A673 (cell line): ENCODE results near the gene C14orf39. TPM values are rescaled to one million over a fixed set of nuclear protein-coding genes. Genes with fewer than 3 reads are reported as not detected.

Experiments used
- BruUV-seq: library from RNA; stranded (reverse); fragments of 400-500 nt; replicated peaks from 2 replicates; lab custom pipeline; 2021; lab: Mats Ljungman, UMichigan
- CTCF ChIA-PET: fragments of 300-600 bp; sonication (Branson Sonifier 250); formaldehyde crosslinking; loops from one replicate; lab custom pipeline; 2022; ENCODE audit warnings: antibody characterized with exemption; lab: Charles Lee
- POLR2A ChIA-PET: fragments of 300-600 bp; sonication (Branson Sonifier 250); formaldehyde crosslinking; loops from one replicate; lab custom pipeline; 2022; ENCODE audit warnings: antibody characterized with exemption; ENCODE audit not compliant: low non-redundant PET; lab: Charles Lee
- DNase-seq: peaks from one replicate; pipeline ENCODE4 v3.0.0-alpha.2; 2015; ENCODE audit warnings: low spot score
- H3K27ac ChIP-seq: fragments of 200-600 bp; sonication (generic); 2 replicates; pipeline ENCODE4 v1.5.1; 2016; ENCODE audit warnings: mixed run types, low read depth, mild to moderate bottlenecking, mixed read lengths, antibody characterized with exemption, low read length; ENCODE audit not compliant: poor library complexity, severe bottlenecking
- H3K27me3 ChIP-seq: fragments of 200-600 bp; sonication (generic); replicated peaks from 2 replicates; pipeline ENCODE4 v1.6.1; 2017; ENCODE audit warnings: mixed run types, low read depth, mild to moderate bottlenecking, mixed read lengths, antibody characterized with exemption, low read length; ENCODE audit not compliant: insufficient read depth, poor library complexity
- H3K36me3 ChIP-seq: fragments of 200-600 bp; sonication (generic); 2 replicates; pipeline ENCODE4 v1.6.1; 2016; ENCODE audit warnings: mixed run types, mild to moderate bottlenecking, mixed read lengths, antibody characterized with exemption, low read length; ENCODE audit not compliant: insufficient read depth, poor library complexity, severe bottlenecking
- H3K4me1 ChIP-seq: fragments of 200-600 bp; sonication (generic); 2 replicates; pipeline ENCODE4 v1.6.1; 2017; ENCODE audit warnings: mixed run types, mild to moderate bottlenecking, mixed read lengths, antibody characterized with exemption, low read length; ENCODE audit not compliant: insufficient read depth, poor library complexity, severe bottlenecking
- H3K4me3 ChIP-seq: fragments of 200-600 bp; sonication (generic); 2 replicates; pipeline ENCODE4 v1.5.1; 2016; ENCODE audit warnings: low read depth, mixed run types, mild to moderate bottlenecking, mixed read lengths, low read length; ENCODE audit not compliant: poor library complexity, severe bottlenecking
- H3K9me3 ChIP-seq: fragments of 200-600 bp; sonication (generic); 2 replicates; pipeline ENCODE4 v1.6.1; 2016; ENCODE audit warnings: mixed run types, low read depth, mild to moderate bottlenecking, mixed read lengths, antibody characterized with exemption, low read length; ENCODE audit not compliant: poor library complexity, severe bottlenecking
- EZH2 ChIP-seq: fragments of 200-600 bp; sonication (generic); IDR thresholded peaks from 2 replicates; pipeline ENCODE4 v1.6.1; 2017; ENCODE audit warnings: borderline replicate concordance, low read depth, mild to moderate bottlenecking, mixed read lengths, antibody characterized with exemption, low read length; ENCODE audit not compliant: poor library complexity, severe bottlenecking
- intact Hi-C: fragments of 100-400 bp; cut with micrococcal nuclease; formaldehyde crosslinking; loops from one replicate; pipeline ENCODE4 v1.10.0; 2022; ENCODE audit not compliant: unreplicated experiment
- total RNA-seq: library from RNA; stranded (reverse); gene quantifications from 2 replicates; pipeline ENCODE4 v1.2.3, GENCODE V29; 2021
- TF ChIP-seq, protein P1 (sequence below): fragments of 300-800, 200-600 bp; sonication (generic); conservative IDR thresholded peaks from 2 replicates; pipeline ENCODE4 v1.5.1; 2017; ENCODE audit warnings: low read depth, mild to moderate bottlenecking, antibody characterized with exemption, low read length, moderate library complexity, mixed read lengths

Gene C14orf39
- total RNA-seq, 1 experiment from 2014 or later, result 3.1 TPM

DNA sequence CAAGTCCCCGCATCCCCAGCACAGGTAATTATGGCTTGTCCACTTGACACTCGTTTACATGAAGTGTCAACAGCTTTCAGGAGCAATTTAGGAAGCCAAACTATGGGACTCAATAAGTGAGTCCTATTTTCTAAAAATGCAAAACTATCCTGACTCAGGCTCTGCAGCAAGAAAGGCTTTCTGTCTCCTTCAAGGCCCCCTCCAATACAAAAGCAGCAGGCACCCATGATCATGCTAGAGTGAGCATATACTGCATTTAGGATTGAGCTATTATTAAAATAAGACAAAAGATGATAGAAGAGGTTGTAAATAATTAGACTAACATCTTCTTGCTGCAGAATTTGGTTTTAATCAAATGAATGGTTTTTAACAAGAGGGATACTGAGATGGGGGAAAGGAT is 26.3 kb upstream of the C14orf39 start:
- intact Hi-C loops, result no loop called here
- DNase-seq, result no peak
- H3K4me1 ChIP-seq, result peaks cover 7% of the 10 kb centered on the region
- no peak for TF ChIP-seq EZH2
- TF ChIP-seq, protein P1, sequence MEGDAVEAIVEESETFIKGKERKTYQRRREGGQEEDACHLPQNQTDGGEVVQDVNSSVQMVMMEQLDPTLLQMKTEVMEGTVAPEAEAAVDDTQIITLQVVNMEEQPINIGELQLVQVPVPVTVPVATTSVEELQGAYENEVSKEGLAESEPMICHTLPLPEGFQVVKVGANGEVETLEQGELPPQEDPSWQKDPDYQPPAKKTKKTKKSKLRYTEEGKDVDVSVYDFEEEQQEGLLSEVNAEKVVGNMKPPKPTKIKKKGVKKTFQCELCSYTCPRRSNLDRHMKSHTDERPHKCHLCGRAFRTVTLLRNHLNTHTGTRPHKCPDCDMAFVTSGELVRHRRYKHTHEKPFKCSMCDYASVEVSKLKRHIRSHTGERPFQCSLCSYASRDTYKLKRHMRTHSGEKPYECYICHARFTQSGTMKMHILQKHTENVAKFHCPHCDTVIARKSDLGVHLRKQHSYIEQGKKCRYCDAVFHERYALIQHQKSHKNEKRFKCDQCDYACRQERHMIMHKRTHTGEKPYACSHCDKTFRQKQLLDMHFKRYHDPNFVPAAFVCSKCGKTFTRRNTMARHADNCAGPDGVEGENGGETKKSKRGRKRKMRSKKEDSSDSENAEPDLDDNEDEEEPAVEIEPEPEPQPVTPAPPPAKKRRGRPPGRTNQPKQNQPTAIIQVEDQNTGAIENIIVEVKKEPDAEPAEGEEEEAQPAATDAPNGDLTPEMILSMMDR, result no peak
- ChIA-PET POLR2A (no interaction called here), CTCF (no interaction called here)
- H3K27ac ChIP-seq, result no peak overlapping the region
- no peaks in the 10 kb centered on the region for H3K9me3 ChIP-seq
- H3K4me3 ChIP-seq, result no peak overlapping the region
- BruUV-seq, result no TSS peak
- peaks cover 76% of the 10 kb centered on the region for H3K27me3 ChIP-seq
- H3K36me3 ChIP-seq, result no peaks in the 10 kb centered on the region

DNA sequence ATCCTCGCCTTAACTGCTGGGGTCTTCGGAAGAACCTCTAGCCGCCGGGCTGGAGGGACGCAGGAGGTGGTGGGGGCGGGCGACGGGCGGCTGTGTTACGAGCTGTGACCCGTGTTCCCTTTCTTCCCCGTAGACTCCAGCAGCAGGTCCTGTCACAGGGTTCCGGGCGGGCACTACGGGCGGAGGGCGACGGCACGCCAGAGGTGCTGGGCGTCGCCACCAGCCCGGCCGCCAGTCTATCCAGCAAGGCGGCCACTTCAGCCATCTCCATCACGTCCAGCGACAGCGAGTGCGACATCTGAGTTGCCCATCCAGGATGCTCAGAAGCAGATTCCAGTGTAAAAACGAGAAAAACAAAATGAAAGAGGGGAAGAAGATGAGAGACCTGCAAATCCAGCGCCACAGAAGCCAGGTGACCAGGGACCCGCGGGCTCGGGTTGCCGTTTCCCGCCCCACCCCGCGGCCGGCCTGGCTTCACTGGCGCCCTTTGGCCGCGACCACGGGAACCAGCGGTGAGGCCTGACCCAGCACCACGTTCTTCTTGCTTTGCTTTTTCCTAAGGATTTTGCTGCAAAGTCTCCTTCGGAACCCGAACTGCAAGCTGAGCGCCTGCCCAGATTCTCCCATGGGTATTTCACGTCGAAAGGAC is 25.2 kb upstream of the C14orf39 start:
- intact Hi-C loops, result no loop called here
- Histone ChIP-seq H3K4me3 (no peak overlapping the region), H3K27me3 (peaks cover 86% of the 10 kb centered on the region), H3K9me3 (no peaks in the 10 kb centered on the region), H3K4me1 (peaks cover 7% of the 10 kb centered on the region), H3K36me3 (no peaks in the 10 kb centered on the region), H3K27ac (no peak overlapping the region)
- POLR2A ChIA-PET, result no interaction called here
- DNase-seq, result no peak
- no TSS peak for BruUV-seq
- CTCF ChIA-PET, result no interaction called here
- TF ChIP-seq EZH2, result no peak
- TF ChIP-seq, protein P1, result no peak

GRCh38 chr14:60510254-60510950 is 24.5 kb upstream of the C14orf39 start:
- Histone ChIP-seq H3K4me3 (no peak overlapping the region), H3K27me3 (peaks cover 93% of the 10 kb centered on the region), H3K36me3 (no peaks in the 10 kb centered on the region), H3K27ac (no peak overlapping the region), H3K4me1 (peaks cover 7% of the 10 kb centered on the region), H3K9me3 (no peaks in the 10 kb centered on the region)
- POLR2A ChIA-PET, result no interaction called here
- TF ChIP-seq, protein P1, result no peak
- peak; percentile 22 for TF ChIP-seq EZH2
- DNase-seq, result no peak
- CTCF ChIA-PET, result no interaction called here
- BruUV-seq, result no TSS peak
- intact Hi-C loops, result no loop called here
